CD4-positive, alpha-beta T cell treated with Interleukin-4 for 1 hour (primary cell): ENCODE measurements around the gene KYAT1.

Experiments
- DNase-seq, 2 donors: peaks; one replicate each; pipeline ENCODE4 v3.0.0-alpha.2; 2020 to 2022

The KYAT1 gene

DNA sequence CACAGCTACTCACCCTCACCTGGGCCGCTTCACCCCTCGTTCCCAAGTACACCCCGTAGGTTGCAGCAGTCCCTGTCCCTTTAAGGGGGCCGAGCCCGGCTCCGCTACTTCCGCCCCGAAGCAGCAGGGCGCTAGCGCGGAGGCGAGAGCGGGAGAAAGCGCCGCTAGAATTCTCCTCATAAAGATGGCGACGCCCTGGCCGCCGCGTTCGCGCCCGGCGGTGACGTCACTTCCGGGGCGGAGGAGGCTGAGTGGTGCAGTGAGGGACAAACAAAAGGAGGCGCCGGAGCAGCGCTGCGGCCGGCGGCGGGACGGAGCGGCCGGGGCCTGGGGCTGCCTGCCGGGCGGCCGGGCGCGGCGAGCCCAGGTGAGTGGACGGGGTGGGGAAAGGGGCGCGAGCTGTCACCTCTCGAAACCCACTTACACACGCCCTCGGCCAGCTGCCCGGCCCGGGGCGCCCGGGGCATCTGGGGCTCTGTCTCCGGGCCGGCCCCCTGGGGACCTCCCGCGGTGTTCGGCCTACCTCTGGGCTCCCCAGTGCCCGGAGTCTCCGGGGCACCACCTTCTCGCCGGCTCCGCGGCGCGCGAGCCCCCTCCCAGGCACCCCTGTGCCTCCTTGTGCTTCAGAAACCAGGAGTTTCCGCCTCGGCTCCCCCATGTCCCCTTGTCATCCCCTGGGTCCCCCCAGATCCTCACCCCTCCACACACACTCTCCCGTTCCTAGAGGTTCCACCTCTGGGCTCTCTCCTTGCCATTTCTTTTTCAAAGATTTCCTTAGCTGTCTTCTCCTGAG lies at the start of gene KYAT1, which contains the start of gene LRRC8A:
Gene KYAT1, minus strand, starts transcription at position 67 of the 793 bp plus-strand sequence. CDS start 36,545 bp downstream, outside the sequence.
Gene LRRC8A, plus strand, starts transcription at position 250 of the 793 bp plus-strand sequence. CDS start 25,032 bp downstream, outside the sequence.
- peak; percentile 97 for DNase-seq

DNA sequence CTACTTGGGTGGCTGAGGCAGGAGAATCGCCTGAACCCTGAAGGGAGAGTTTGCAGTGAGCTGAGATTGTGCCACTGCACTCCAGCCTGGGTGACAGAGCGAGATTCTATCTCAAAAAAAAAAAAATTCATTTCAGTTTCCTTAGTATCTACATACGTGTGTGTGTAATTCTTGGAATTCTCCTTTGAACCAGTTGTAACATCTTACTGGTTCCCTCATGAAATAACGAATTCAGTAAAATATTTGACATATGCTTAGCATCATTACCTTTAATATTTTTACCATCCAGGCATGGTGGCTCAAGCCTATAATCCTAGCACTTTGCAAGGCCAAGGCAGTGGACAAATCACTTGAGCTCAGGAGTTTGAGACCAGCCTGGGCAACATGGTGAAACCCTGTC lies 47.8 kb upstream of the KYAT1 start:
- no peak for DNase-seq

DNA sequence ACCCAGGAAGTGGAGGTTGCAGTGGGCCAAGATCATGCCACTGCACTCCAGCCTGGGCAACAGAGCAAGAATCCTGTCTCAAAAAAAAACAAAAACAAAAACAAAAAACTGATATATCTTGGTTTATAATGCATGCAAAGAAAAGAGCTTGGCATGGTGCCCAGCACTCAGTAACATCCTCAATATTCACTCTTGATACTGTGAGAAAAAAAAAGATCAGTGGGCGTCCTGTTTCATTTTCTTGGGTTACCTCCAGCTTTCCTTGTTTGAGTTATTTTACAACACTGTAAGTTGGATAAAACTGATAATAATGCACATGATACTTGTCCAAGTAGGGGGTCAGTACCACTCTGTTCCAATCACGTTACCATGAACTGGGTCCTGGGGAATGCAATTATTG lies 46.9 kb upstream of the KYAT1 start:
- DNase-seq, result no peak

- DNase-seq, result peak; percentile 51 to 65
Observed at GRCh38 chr9:128927731-128928411, 46.1 kb upstream of the KYAT1 start.

GRCh38 chr9:128923493-128923883 lies 41.7 kb upstream of the KYAT1 start:
- no peak for DNase-seq

GRCh38 chr9:128921881-128922763 lies 40.4 kb upstream of the KYAT1 start:
- no peak for DNase-seq

DNA sequence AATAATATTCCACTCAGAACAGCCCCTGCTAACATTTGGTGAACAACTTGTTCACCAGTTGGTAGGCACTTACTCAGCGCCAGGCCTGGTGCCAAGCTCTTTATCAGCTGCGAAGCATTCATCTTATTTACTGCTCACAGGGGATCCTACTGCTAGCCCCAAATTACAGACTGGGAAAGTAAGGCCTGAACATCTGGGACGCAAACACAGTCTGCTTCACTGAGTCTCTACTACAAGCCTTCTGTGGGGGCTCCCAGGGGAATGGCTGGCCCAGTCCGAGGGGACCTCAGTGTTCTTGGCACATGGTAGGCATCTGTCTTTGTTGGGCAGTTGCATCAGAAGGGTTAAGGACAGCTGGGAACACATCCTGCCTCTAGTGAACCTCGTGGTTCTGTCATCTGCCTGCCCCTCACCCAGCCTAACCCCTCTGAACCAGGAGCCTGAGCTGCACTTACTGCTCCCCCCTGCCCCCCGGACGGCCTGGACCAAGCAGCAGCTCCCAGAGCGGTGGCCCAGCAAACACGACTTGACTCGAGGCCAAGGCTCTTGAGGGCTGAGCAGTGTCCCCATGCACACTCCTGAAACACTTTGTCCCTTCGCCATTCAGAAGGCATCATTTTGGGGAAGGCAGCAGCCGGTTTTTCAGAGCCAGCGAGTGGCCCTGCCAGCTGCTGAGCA lies 38.8 kb upstream of the KYAT1 start, which contains the start of gene PHYHD1:
Gene PHYHD1, plus strand, starts transcription at position 602 of the 678 bp plus-strand sequence. CDS start 1,342 bp downstream, outside the sequence.
- DNase-seq, result no peak

GRCh38 chr9:128919402-128920089 lies 37.8 kb upstream of the KYAT1 start:
- DNase-seq, result no peak

- DNase-seq, result no peak
Observed at GRCh38 chr9:128918921-128919320, 37.2 kb upstream of the KYAT1 start.

DNA sequence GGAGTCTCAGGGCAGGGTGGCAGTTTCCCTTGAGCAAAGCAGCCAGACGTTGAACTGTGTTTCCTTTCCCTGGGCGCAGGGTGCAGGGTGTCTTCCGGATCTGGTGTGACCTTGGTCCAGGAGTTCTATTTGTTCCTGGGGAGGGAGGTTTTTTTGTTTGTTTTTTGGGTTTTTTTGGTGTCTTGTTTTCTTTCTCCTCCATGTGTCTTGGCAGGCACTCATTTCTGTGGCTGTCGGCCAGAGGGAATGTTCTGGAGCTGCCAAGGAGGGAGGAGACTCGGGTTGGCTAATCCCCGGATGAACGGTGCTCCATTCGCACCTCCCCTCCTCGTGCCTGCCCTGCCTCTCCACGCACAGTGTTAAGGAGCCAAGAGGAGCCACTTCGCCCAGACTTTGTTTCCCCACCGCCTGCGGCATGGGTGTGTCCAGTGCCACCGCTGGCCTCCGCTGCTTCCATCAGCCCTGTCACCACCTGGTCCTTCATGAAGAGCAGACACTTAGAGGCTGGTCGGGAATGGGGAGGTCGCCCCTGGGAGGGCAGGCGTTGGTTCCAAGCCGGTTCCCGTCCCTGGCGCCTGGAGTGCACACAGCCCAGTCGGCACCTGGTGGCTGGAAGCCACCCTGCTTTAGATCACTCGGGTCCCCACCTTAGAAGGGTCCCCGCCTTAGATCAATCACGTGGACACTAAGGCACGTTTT lies 35.5 kb upstream of the KYAT1 start:
- DNase-seq, result no peak

- no peak for DNase-seq
Observed at GRCh38 chr9:128916745-128917144, 35.0 kb upstream of the KYAT1 start.

DNA sequence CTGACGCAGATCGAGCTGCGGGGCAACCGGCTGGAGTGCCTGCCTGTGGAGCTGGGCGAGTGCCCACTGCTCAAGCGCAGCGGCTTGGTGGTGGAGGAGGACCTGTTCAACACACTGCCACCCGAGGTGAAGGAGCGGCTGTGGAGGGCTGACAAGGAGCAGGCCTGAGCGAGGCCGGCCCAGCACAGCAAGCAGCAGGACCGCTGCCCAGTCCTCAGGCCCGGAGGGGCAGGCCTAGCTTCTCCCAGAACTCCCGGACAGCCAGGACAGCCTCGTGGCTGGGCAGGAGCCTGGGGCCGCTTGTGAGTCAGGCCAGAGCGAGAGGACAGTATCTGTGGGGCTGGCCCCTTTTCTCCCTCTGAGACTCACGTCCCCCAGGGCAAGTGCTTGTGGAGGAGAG lies 34.5 kb upstream of the KYAT1 start:
- no peak for DNase-seq

GRCh38 chr9:128913995-128914772 lies 32.4 kb upstream of the KYAT1 start:
- DNase-seq, result no peak

DNA sequence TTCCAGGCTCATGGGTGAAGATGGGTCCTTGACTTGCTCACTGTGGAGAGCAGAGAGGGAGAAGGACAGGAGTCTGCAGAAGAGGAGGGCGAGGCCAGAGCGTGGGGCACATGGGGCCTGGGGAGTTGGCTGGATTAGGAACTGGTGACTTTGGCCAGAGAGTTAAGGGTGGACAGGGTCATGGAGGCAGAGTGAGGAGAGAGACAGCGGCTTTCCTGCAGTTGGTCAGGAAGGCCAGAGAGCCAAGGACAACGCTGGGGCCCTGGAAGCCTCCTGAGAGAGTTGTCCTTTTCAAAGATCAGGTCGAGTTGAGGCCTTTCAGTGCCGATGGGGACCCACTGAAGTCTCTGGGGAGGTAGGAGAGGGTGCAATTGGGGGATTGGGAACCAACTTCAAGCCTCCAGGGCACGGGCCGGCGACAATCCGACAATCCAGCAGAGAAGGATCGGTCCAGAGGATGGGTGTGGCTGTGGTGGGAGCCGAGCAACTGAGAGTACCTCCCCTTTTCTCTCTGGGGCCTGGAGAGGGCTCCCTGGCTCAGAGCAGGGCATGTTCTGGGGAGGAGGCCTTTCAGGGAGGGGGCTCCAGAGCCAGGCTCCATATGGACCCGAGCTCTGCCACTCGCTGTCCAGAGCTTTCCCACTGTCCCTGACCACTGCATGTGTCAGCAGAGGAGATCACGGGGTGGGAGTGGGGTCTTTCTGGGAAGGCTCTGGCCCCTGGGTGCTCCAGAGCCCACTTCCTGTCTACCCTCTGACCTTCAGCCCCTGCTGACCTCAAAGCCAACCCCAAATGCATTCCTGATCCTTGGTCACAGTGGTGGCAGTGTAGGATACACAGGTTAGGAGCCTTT lies 31.5 kb upstream of the KYAT1 start:
- DNase-seq, result no peak

DNA sequence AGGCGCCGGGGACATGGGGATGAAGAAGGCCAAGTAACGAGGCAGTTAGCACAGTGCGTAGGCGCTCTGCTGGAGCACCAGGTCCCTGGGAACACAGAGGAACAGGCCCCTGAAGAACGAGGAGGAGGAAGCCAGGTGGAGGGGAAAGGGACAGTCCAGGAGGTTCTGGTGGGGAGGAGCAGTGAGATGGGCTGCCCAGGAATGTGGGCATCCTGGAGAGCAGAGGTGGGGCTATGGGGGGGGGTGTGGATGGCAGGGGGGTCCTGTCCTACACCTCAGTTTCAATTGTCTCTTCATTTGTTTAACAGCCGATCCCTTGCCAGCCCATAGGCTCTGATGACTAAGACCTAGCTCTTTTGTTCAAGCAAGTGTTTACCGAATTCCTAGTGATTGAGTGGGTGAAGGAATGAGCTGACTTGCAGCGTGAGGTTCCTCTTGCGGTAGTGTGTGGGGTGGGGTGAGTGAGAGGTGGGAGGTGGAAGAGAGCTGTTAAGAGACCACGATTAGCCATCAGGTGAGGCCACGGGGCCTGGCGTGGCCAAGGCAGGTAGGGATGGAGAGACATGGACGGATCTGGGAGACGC lies 30.6 kb upstream of the KYAT1 start:
- DNase-seq, result no peak

GRCh38 chr9:128911529-128912035 lies 29.8 kb upstream of the KYAT1 start:
- no peak for DNase-seq

- DNase-seq, result no peak
Observed at GRCh38 chr9:128910906-128911305, 29.2 kb upstream of the KYAT1 start.

DNA sequence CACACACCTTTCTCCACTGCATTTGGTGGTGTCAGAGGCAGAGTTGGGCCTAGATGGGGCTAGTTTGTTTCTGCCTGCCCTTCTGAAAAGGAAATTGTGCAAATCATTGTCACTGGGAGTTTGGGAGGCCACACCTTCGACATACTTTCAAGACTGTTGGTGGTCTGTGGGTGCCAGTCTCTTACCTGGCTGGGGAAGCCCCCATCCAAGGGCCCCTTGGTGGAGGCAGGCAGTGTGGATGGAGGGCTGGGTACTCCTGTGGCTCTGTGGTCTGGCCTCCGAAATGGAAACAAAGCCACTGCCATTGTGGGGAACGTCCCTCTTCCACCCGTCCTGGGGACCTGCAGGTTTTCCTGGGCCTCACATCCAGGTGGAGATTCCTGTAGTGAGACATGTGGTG lies 28.1 kb upstream of the KYAT1 start:
- no peak for DNase-seq

DNA sequence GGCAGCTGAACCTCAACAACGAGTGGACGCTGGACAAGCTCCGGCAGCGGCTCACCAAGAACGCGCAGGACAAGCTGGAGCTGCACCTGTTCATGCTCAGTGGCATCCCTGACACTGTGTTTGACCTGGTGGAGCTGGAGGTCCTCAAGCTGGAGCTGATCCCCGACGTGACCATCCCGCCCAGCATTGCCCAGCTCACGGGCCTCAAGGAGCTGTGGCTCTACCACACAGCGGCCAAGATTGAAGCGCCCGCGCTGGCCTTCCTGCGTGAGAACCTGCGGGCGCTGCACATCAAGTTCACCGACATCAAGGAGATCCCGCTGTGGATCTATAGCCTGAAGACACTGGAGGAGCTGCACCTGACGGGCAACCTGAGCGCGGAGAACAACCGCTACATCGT lies 26.6 kb upstream of the KYAT1 start:
- DNase-seq, result no peak
